Stimulated activated CD4-positive, alpha-beta T cell treated with anti-CD3 and anti-CD28 coated beads, Interleukin-15, amount 100 ng/mL, for 24 hours (primary cell): ENCODE data around the gene LAMA2.

Experiments
- DNase-seq: peaks from one replicate; pipeline ENCODE4 v3.0.0-alpha.2; 2020

LAMA2 gene

GRCh38 chr6:129546702-129547101 lies 663.8 kb downstream of the LAMA2 start:
- no peak for DNase-seq

GRCh38 chr6:129551486-129551885 lies 668.5 kb downstream of the LAMA2 start:
- no peak for DNase-seq

GRCh38 chr6:129552413-129552812 lies 669.5 kb downstream of the LAMA2 start:
- DNase-seq = no peak

- no peak for DNase-seq
Measured at GRCh38 chr6:129555206-129555832, 672.4 kb downstream of the LAMA2 start.

DNA sequence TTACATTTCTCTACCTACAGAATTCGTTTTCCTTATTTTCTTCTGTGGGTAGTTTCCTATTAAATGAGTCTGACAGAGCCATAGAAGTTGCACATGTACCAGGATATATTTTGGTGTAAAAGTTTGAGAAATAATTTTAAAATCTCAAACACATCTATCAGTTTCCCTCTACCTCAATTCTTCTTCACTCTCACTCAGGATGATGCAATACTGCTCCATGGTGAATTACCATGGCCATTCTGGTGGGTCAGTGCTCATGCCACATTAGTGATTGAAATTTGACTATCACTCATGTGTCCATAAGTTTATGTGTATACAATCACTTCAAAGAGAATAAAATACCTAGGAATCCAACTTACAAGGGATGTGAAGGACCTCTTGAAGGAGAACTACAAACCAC lies 675.3 kb downstream of the LAMA2 start:
- no peak for DNase-seq

GRCh38 chr6:129565366-129565765 lies 682.4 kb downstream of the LAMA2 start:
- no peak for DNase-seq

DNA sequence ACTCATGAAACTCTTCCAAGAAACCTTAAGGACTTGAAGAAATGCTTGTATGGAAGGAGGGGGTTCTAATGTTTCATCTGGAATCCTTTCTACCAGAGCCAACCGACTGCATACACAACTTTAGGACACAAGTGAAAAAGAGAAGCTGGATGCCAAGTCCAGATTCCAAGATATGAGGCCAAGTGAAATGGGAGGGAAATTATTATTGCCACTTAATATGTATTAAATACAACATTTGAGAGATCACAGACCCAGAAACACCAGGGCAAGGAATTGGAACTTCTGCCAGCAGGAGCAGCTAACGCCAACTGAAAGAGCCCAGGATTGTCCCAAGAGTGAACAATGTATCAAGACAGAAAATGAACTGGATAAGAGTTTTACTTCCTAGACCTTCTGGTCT lies 682.9 kb downstream of the LAMA2 start:
- DNase-seq = no peak
